Tibial nerve (tissue), 4 donors: ENCODE data around the gene DEK.

Experiments
- CTCF ChIP-seq, 5 experiments: fragments of 200-600 bp in 3 of 5; fragments of 450-650 bp in 2 of 5; sonication (generic) in 3 of 5; IDR thresholded peaks; one replicate each; pipeline ENCODE4 v1.5.1; 2016 to 2019; ENCODE audit warnings: antibody characterized with exemption in 5 of 5, mild to moderate bottlenecking in 3 of 5, moderate library complexity in 2 of 5
- EP300 ChIP-seq, 2 donors: sonication (generic); formaldehyde crosslinking; IDR thresholded peaks; one replicate each; pipeline ENCODE4 v1.6.1; 2017; ENCODE audit warnings: antibody characterized with exemption in 2 of 2, mild to moderate bottlenecking in 1 of 2

DNA sequence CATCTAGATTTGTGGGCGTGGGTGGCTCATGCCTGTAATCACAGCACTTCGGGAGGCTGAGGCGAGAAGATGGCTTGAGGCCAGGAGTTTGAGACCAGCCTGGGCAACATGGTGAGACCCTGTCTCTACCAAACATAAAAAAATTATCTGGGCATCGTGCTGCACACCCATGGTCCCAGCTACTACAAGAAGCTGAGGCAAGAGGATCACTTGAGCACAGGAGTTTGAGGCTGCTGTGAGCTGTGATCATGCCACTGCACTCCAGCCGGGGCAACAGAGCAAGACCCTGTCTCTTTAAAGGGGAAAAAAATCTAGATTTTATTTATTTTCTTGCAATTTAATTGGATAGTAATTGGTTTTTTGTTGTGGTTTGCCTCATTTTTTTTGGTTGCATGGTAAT lies 53.6 kb downstream of the DEK start:
- TF ChIP-seq CTCF (IDR thresholded peaks at IDR 0.05) (no peak), EP300 (IDR thresholded peaks at IDR 0.05) (no peak)
